Fibroblast of villous mesenchyme (primary cell): ENCODE data around the gene IFITM5. TPM values are rescaled to one million over a fixed set of nuclear protein-coding genes. Genes with fewer than 3 reads are reported as not detected.
"Not testable (repeated sequence)": the region's sequence is repeated elsewhere in the genome, so short reads cannot be mapped to it uniquely, and the experiment has no call there.

ENCODE experiments used
- DNase-seq: peaks from one replicate; pipeline ENCODE4 v3.0.0-alpha.2; 2010; ENCODE audit warnings: low read depth
- H3K4me3 ChIP-seq: 2 replicates; pipeline ENCODE4 v1.5.1; 2011; ENCODE audit warnings: low read depth, mild to moderate bottlenecking, low read length
- total RNA-seq: library from RNA; depleted of rRNA; stranded (reverse); fragments of >200 nt; gene quantifications from 2 replicates; pipeline ENCODE4 v1.2.3, GENCODE V29; 2012
- TF ChIP-seq, protein P1 (sequence below): IDR thresholded peaks from 2 replicates; pipeline ENCODE4 v1.5.1; 2012; ENCODE audit warnings: low read depth, mild to moderate bottlenecking, low read length; ENCODE audit not compliant: insufficient read depth

Gene IFITM5
- total RNA-seq, 1 donor, result not detected

DNA sequence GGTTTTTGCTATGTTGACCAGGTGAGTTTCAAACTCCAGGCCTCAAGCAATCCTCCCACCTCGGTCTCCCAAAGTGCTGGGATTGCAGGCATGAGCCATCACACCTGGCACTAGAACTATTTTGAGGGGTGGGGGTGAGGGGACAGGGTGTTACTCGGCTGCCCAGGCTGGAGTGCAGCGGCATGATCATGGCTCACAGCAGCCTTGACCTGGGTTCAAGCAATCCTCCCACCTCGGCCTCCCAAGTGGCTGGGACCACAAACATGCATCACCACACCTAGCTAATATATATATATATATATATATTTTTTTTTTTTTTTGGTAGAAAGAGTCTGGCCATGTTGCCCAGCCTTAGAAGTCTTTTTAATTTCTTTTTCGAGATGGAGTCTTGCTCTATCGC lies 38.4 kb upstream of the IFITM5 start:
- no peak for DNase-seq
- TF ChIP-seq, protein P1, sequence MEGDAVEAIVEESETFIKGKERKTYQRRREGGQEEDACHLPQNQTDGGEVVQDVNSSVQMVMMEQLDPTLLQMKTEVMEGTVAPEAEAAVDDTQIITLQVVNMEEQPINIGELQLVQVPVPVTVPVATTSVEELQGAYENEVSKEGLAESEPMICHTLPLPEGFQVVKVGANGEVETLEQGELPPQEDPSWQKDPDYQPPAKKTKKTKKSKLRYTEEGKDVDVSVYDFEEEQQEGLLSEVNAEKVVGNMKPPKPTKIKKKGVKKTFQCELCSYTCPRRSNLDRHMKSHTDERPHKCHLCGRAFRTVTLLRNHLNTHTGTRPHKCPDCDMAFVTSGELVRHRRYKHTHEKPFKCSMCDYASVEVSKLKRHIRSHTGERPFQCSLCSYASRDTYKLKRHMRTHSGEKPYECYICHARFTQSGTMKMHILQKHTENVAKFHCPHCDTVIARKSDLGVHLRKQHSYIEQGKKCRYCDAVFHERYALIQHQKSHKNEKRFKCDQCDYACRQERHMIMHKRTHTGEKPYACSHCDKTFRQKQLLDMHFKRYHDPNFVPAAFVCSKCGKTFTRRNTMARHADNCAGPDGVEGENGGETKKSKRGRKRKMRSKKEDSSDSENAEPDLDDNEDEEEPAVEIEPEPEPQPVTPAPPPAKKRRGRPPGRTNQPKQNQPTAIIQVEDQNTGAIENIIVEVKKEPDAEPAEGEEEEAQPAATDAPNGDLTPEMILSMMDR, result no peak
- no peak overlapping the region for H3K4me3 ChIP-seq

DNA sequence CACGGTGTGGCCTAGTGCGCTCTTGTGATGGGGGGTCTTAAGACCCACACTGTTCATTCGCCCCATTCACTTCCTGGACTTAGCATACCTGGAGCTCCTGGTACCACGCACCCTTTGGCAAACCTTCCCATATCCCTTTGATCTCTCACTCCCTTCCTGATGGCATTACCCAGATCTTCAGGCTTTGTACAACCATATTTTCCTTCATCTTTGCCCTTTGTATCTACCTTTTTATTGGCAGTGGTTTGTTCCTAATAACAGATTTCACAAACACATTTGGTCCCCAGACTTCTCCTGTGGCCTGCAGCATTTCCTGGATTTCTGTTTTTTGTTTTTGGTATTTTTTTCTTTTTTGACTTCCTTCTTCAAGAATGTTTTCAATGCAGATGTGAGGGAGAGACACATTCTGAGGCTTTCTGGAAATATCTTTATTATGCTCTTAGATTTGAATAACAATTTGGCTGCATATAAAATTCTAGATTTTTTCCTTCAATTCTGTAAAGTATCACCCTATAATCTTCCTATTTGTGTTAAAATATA lies 37.4 kb upstream of the IFITM5 start:
- DNase-seq, result peak; percentile 40
- no peak overlapping the region for H3K4me3 ChIP-seq
- TF ChIP-seq, protein P1, result no peak

DNA sequence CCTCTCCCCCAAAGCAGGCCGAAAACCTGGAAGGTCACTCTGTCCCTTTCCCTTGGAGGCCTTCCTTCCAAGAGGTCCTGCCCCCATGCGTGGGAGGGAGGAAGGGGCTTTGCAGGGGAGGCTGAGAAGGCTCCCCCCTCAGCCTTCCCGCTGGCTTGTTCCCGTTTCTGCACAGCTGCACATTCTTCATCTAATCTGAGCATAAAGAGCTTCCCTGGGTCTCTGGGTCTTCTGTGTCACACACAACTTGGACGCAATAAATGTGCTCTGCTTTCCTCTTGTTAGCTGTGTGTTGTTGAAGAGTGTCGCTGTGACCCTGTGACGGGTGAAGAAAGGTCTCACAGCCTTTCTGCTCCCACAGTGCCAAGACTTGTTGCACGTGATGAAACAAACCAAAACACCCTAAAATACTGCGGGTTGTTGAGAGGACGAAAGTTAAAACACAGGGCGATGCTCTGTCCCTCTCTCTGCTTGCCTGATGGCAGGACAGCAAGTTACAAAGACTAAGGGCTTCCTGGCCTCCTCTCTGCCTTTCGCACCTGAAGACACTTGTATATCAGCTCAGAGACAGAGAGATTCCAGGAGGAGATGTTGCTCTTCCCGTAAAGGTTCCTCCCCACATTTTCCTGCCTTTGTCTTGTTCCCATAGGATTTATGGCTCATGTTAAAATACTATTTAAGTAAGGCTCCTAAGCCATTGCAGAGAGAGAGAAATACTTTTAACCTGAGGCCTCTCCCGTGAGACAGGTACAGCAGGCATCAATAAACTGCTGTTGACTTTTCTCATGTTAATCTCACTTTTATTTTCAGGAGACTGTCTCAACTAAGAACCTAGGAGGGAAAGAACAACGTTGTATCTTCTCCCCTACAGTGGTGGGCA lies 36.7 kb upstream of the IFITM5 start:
- peak; percentile 76 for DNase-seq
- H3K4me3 ChIP-seq, result no peak overlapping the region
- TF ChIP-seq, protein P1, result no peak

DNA sequence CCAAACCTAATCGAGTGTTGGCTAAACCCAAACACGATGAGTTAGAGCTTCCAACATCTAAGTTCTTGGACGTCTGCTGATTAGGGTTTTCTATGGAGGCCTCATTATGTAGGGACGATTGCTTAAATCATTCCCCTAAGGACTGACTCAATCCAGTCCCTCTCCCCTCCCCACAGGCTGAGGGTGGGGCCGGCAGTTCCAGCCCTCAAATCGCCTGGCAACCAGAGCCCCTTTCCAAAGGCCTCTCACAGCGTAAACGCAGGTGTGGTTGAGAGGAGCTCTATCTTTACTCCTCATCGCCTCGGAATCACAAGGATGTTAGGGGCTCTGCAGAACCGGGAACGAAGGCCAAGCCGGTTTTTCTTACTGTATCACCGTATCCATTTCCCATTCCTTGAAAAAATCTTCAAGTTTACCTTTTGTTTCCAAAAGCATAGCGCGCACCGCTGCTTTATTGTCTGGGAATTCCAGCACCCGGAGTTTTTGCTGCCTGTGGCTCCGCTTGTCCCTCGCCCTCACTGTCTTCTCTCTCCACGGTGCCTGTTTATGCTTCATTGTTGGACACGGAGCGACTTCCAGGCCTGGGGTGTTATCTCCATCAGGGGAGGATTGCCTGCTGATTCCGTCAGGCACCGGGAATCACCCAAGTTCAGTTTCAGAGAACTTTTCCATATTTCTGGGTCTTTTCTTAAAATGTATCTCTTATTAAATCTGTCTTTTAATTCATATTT lies 35.1 kb upstream of the IFITM5 start:
- TF ChIP-seq, protein P1, result no peak
- no peak overlapping the region for H3K4me3 ChIP-seq
- DNase-seq, result peak; percentile 75

DNA sequence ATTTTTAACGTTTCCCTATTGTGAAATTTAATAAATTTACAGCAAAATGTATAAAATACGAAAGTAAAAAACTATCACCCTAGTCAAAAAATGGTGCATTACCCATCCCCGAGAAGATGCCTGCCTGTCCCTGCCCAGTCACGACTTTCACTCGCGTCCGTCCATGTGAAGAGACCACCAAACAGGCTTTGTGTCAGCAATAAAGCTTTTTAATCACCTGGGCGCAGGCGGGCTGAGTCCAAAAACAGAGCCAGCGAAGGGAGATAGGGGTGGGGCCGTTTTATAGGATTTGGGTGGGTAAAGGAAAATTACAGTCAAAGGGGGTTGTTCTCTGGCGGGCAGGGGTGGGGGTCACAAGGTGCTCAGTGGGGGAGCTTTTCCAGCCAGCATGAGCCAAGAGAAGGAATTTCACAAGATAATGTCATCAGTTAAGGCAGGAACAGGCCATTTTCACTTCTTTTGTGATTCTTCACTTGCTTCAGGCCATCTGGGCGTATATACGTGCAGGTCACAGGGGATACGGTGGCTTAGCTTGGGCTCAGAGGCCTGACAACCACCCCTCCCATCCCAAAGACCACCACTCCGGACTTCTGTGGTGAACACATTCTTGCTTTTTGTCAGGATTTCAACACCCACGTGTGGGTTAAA lies 34.4 kb upstream of the IFITM5 start:
- DNase-seq, H3K4me3 ChIP-seq: not testable (repeated sequence)

DNA sequence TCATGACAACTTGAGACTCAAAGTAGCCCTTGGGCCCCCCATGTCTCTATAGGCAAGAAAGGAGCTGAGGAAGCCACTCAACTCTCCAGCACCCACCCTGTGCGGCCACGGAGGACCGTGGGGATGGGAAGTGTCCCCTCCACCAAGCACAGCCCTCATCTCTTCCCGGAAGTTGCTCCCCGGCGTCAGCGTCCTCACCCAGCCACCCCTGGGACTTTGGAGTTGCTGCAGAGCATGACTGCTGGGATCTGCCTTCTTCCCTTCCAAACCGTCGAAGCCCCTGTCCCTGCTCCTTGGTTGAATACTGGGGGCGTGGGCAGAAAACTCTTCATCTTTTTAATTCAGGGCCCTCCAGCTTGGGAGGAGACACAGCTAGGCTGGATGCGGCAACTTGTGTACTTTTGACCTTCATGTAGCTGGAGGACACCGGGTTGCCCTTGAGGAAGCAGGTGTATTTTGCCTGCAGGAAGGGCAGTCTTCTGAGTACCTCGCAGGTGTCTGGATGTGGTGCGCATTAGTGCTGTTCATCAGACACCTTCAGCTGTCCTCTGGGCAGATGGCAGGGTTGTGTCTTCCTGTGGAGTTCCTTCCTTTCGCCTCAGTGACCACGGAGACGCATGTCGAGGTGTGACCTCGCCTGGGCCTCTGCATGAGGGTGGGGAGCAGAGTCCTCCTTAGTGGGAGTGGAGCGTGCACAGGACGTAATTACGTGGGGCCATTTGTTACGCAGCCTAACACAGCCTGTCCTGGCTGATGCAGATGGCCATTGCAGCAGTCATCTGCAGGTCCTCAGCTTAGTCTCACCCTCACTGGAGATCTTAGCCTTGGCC lies 33.5 kb upstream of the IFITM5 start:
- H3K4me3 ChIP-seq, result no peak overlapping the region
- DNase-seq, result no peak
- TF ChIP-seq, protein P1, result no peak
